Keratinocyte (primary cell): ENCODE data around the gene PTPN14. TPM values are rescaled to one million over a fixed set of nuclear protein-coding genes. Genes with fewer than 3 reads are reported as not detected.

Experiments
- DNase-seq: peaks from one replicate; pipeline ENCODE4 v3.0.0-alpha.2; 2011; ENCODE audit warnings: low read depth, missing footprints, low spot score
- FAIRE-seq: peaks from 2 replicates; lab custom pipeline; 2011; peaks lifted over from hg19 to GRCh38; lab: Jason Lieb, UNC
- H2AFZ ChIP-seq: 2 replicates; pipeline ENCODE4 v1.6.0; 2012; ENCODE audit warnings: low read length, control low read depth, inconsistent platforms; ENCODE audit not compliant: control insufficient read depth
- H3K27ac ChIP-seq: 2 replicates; pipeline ENCODE4 v1.5.1; 2011; ENCODE audit warnings: low read length; ENCODE audit not compliant: control insufficient read depth, insufficient read depth
- H3K27me3 ChIP-seq: 3 replicates; pipeline ENCODE4 v1.6.0; 2011; ENCODE audit warnings: low read length; ENCODE audit not compliant: control insufficient read depth, insufficient read depth; ENCODE audit errors: extremely low read depth
- H3K36me3 ChIP-seq, 2 experiments: 2 replicates in 1 of 2; 3 replicates in 1 of 2; pipeline ENCODE4 v1.5.1; 2011; ENCODE audit warnings: low read length in 2 of 2, mild to moderate bottlenecking in 1 of 2; ENCODE audit not compliant: control insufficient read depth in 2 of 2, insufficient read depth in 2 of 2; ENCODE audit errors: extremely low read depth in 1 of 2
- H3K4me1 ChIP-seq: 3 replicates; pipeline ENCODE4 v1.5.1; 2011; ENCODE audit warnings: low read length; ENCODE audit not compliant: control insufficient read depth, insufficient read depth; ENCODE audit errors: extremely low read depth
- H3K4me2 ChIP-seq: 3 replicates; pipeline ENCODE4 v1.6.0; 2011; ENCODE audit warnings: low read depth, low read length; ENCODE audit not compliant: control insufficient read depth, insufficient read depth; ENCODE audit errors: extremely low read depth
- H3K4me3 ChIP-seq, 3 experiments: fragments of 200-600 bp in 1 of 3; sonication (generic) in 1 of 3; 2 replicates in 2 of 3; 3 replicates in 1 of 3; pipeline ENCODE4 v1.5.1; 2011 to 2016; ENCODE audit warnings: low read length in 3 of 3, mild to moderate bottlenecking in 3 of 3, control low read depth in 2 of 3, inconsistent platforms in 1 of 3, low read depth in 1 of 3, mixed read lengths in 1 of 3, mixed run types in 1 of 3, moderate library complexity in 1 of 3; ENCODE audit not compliant: control insufficient read depth in 2 of 3, insufficient read depth in 2 of 3; ENCODE audit errors: extremely low read depth in 1 of 3
- H3K79me2 ChIP-seq: 2 replicates; pipeline ENCODE4 v1.6.0; 2012; ENCODE audit warnings: low read length; ENCODE audit not compliant: control insufficient read depth, insufficient read depth
- H3K9ac ChIP-seq: 3 replicates; pipeline ENCODE4 v1.6.0; 2011; ENCODE audit warnings: low read length; ENCODE audit not compliant: control insufficient read depth, insufficient read depth; ENCODE audit errors: extremely low read depth
- H3K9me1 ChIP-seq: 3 replicates; pipeline ENCODE4 v1.6.0; 2011; ENCODE audit warnings: low read length; ENCODE audit not compliant: control insufficient read depth, insufficient read depth; ENCODE audit errors: extremely low read depth
- H3K9me3 ChIP-seq: 2 replicates; pipeline ENCODE4 v1.5.1; 2012; ENCODE audit warnings: low read depth, low read length; ENCODE audit not compliant: control insufficient read depth
- H4K20me1 ChIP-seq: 3 replicates; pipeline ENCODE4 v1.6.0; 2011; ENCODE audit warnings: low read length; ENCODE audit not compliant: control insufficient read depth, insufficient read depth; ENCODE audit errors: extremely low read depth
- EZH2 ChIP-seq: IDR thresholded peaks from one replicate; pipeline ENCODE4 v1.6.1; 2012; ENCODE audit warnings: inconsistent platforms, mild to moderate bottlenecking, low read length, moderate library complexity
- dilution Hi-C: fragments of 300-500 bp; cut with MboI; formaldehyde crosslinking; loops from one replicate; pipeline ENCODE4 v1.7.0; 2020; ENCODE audit warnings: low sequenced_read_pairs; ENCODE audit not compliant: extremely low pct_ligation_motif_present
- polyA plus RNA-seq, 5 experiments: library from polyadenylated mRNA; depleted of rRNA in 3 of 5; stranded (reverse) in 3 of 5; stranded (forward) in 1 of 5; unstranded in 1 of 5; fragments of >200 nt; gene quantifications; 1 replicate in 1 of 5; 2 replicates in 3 of 5; 3 replicates in 1 of 5; pipeline versions ENCODE4 v1.2.1 to v1.2.3, GENCODE V29; 2011 to 2012; ENCODE audit warnings: missing spikeins in 2 of 5, low read depth in 1 of 5, low replicate concordance in 1 of 5
- TF ChIP-seq, protein P1 (sequence below), 3 experiments: IDR thresholded peaks in 1 of 3; conservative IDR thresholded peaks in 1 of 3; optimal IDR thresholded peaks in 1 of 3; 2 replicates in 2 of 3; 3 replicates in 1 of 3; pipeline versions ENCODE3 to v1.5.1; 2011; ENCODE audit warnings: low read length in 3 of 3, mild to moderate bottlenecking in 3 of 3, moderate library complexity in 2 of 3, control low read depth in 1 of 3, inconsistent platforms in 1 of 3; ENCODE audit not compliant: insufficient read depth in 2 of 3; ENCODE audit errors: extremely low read depth in 1 of 3

Gene PTPN14
- polyA plus RNA-seq, 1 donor (not counting 4 experiments of a cell fraction or from before 2014, with no cell fraction given): 29.9 TPM

- dilution Hi-C loops: no loop called here
- Histone ChIP-seq H3K27me3 (no peaks in the 10 kb centered on the region), H3K4me1 (no peaks in the 10 kb centered on the region), H3K79me2 (no peaks in the 10 kb centered on the region), H3K9me1 (no peaks in the 10 kb centered on the region), H3K9ac (no peak overlapping the region), H3K4me2 (no peak overlapping the region), H2AFZ (no peak overlapping the region), H3K4me3 (no peak overlapping the region), H3K9me3 (no peaks in the 10 kb centered on the region), H4K20me1 (no peaks in the 10 kb centered on the region), H3K27ac (no peak overlapping the region), H3K36me3 (peaks cover 25 to 35% of the 10 kb centered on the region in 2 experiments)
- FAIRE-seq (no peak), DNase-seq (no peak)
- TF ChIP-seq, protein P1, sequence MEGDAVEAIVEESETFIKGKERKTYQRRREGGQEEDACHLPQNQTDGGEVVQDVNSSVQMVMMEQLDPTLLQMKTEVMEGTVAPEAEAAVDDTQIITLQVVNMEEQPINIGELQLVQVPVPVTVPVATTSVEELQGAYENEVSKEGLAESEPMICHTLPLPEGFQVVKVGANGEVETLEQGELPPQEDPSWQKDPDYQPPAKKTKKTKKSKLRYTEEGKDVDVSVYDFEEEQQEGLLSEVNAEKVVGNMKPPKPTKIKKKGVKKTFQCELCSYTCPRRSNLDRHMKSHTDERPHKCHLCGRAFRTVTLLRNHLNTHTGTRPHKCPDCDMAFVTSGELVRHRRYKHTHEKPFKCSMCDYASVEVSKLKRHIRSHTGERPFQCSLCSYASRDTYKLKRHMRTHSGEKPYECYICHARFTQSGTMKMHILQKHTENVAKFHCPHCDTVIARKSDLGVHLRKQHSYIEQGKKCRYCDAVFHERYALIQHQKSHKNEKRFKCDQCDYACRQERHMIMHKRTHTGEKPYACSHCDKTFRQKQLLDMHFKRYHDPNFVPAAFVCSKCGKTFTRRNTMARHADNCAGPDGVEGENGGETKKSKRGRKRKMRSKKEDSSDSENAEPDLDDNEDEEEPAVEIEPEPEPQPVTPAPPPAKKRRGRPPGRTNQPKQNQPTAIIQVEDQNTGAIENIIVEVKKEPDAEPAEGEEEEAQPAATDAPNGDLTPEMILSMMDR (optimal IDR thresholded peaks at IDR 0.05 in 1 of 3, IDR thresholded peaks at IDR 0.05 in 1 of 3, conservative IDR thresholded peaks at IDR 0.05 in 1 of 3; ENCODE audit: extremely low read depth in 1 of 3, insufficient read depth in 2 of 3, low read length in 3 of 3): no peak
- no peak for TF ChIP-seq EZH2
These were observed 202.4 kb downstream of the PTPN14 start for GRCh38 chr1:214349008-214349407.

DNA sequence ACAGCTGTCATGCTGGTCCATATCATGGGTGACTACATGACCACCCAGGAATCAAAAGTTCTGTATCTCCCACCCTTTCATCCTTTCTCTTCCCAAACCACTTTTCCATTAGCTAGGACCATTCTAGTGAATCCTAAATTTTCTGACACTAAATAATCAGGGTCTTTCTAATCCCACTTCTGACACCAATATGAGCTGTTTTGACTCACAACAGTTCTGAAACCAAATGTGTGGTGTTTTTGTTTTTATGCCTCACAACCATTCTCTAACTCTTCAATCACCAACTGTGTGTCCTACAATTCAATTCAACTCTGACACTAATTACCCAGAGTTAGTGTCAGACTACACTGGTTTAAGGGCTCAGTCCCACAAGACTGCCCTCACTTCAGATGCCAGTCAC lies 206.5 kb downstream of the PTPN14 start:
- Histone ChIP-seq H3K9me3 (no peaks in the 10 kb centered on the region), H3K36me3 (peaks cover 15 to 23% of the 10 kb centered on the region in 2 experiments), H3K4me1 (no peaks in the 10 kb centered on the region), H3K79me2 (no peaks in the 10 kb centered on the region), H3K9ac (no peak overlapping the region), H4K20me1 (no peaks in the 10 kb centered on the region), H3K27ac (no peak overlapping the region), H3K4me3 (no peak overlapping the region), H3K27me3 (no peaks in the 10 kb centered on the region), H3K9me1 (no peaks in the 10 kb centered on the region), H2AFZ (no peak overlapping the region), H3K4me2 (no peak overlapping the region)
- no peak for FAIRE-seq
- DNase-seq: no peak
- TF ChIP-seq EZH2: no peak
- TF ChIP-seq, protein P1 (optimal IDR thresholded peaks at IDR 0.05 in 1 of 3, IDR thresholded peaks at IDR 0.05 in 1 of 3, conservative IDR thresholded peaks at IDR 0.05 in 1 of 3; ENCODE audit: extremely low read depth in 1 of 3, insufficient read depth in 2 of 3, low read length in 3 of 3): no peak
- dilution Hi-C loops: no loop called here
